Fibroblast of skin of abdomen (primary cell): Measurements from ENCODE around the gene CAMK2N1.

Source experiments
- DNase-seq: peaks from one replicate; pipeline ENCODE4 v3.0.0-alpha.2; 2013

Gene CAMK2N1

GRCh38 chr1:20478057-20478635, 7.9 kb downstream of the CAMK2N1 start:
- no peak for DNase-seq

DNA sequence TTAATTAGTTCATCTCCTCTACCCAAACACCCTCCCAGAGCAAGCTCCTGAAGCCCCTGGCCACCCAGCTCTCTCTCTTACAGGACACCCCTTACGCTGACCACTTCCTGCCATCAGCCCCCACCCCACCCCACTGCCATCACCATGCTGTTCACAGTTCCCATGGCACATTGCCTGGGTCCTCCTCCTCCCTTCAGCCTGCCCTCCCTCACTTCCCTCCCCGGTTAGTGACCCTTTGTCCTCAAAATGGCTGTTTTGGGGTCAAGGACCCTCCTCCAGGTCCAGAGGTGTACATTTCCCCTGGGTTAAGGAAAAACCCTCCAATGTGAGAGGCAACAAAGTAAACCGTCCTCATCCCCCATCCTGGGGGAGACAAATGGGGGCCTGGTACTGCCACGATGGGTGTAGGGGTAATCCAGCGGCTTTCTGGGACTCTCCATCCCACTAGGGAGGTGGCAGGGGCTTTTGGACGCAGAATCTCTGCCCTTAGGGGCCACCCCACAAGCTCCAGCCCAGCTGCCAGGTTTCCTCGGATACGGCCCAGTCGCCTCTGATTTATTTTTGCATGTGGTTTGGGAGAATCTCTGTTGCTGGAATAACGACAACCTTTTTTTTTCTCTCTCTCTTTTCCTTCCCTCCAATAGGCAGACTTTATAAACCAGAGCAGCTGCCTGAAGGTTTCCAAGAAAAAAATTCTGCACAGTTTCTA, 8.5 kb downstream of the CAMK2N1 start:
- DNase-seq = peak; percentile 56

DNA sequence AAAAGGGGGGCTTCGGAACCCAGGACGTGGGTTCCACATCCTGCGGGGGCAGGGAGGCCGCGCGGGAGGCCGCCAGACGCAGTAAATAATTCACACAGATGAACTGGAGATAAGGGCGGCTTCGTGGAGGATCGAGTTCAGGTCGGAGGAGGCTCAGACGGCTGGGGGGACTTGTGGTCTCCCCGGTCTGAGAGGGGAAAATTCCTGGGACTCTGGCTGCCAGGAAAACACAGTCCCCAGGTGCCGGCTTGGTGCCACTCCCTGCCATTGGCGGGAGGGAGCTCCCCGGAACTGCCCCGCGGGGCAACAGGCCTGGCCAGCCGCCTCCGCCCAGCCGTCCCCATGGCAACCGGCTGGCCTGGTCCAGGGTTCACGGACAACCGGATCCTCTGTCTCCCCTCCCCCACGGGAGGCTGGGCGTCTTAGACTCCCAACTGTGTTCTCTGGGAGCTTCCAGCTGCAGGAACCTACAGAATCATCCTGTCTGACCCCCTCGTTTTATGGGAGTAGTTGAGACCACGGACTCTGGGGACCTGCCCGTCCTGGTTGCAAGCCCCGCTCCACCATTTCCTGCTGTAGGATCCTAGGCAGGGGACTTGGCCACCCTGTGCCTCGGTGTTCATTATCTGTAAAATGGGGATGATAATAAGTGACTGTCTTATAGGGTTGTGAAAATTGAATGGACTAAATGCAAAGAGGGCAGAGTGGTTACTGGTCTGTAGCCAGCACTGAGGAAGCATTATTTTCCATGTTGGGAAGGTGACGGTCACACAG, 9.6 kb downstream of the CAMK2N1 start:
- DNase-seq = no peak

DNA sequence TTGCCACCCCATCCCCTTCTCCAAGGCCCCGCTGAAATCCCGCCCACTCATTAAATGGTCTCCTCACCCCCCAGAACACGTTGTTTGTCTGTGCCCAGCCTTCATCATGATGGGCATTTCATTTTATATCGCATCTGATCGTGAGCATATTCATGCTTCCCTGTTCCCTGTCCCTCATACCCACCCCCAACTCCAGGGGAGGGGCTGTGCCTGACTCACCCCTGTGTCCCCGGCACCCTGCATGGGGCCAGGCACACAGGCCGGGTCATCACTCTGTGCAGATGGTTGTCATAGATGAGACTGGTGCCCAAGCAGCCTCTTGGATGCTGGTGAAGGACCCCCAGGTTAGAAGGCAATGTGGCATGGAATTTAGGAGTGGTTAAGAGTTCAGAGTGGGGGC, 11.0 kb downstream of the CAMK2N1 start:
- no peak for DNase-seq

DNA sequence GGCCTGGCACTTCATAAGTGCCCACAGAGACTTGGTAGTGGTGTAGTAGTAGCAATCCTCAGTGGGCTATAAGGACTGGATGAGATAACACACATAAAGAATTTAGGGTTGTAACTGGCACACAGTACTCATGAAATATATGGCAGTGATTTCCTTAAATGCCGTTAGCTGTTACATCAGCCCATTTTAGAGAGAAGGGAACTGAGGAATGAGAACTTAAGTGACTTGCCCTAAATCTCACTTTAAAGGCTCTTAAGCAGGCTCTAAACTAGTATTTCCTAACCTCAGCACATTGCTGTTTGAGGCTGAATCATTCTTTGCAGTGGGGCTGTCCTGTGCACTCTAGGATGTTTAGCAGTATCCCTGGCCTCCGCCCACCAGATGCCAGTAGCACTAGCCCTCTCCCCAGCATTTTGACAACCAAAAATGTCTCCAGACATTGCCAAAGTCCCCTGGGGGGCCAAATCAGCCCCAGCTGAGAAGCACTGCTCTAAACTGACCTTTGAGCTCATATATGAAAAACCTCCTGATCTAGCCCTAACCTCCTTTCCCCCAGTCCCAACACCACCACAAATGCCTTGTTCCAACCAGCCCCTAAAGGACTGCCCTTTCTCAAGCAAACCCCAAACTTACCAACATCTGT, 11.6 kb downstream of the CAMK2N1 start:
- DNase-seq = no peak

DNA sequence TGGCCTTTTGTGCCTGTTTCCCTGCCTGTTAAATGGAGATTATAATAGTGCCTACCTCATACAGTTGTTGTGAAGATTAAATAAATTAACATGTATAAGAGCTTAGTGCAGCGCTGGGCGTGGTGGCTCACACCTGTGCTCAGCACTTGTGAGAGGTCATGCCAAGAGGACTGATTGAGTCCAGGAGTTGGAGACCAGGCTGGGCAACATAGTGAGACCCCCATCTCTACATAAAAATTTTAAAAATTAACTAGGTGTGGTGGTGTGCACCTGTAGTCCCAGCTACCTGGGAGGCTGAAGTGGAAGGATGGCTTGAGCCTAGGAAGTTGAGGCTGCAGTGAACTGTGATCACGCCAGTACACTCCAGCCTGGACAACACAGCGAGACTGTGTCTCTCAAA, 12.1 kb downstream of the CAMK2N1 start:
- no peak for DNase-seq

GRCh38 chr1:20472860-20473711, 12.9 kb downstream of the CAMK2N1 start:
- peak; percentile 49 for DNase-seq

DNA sequence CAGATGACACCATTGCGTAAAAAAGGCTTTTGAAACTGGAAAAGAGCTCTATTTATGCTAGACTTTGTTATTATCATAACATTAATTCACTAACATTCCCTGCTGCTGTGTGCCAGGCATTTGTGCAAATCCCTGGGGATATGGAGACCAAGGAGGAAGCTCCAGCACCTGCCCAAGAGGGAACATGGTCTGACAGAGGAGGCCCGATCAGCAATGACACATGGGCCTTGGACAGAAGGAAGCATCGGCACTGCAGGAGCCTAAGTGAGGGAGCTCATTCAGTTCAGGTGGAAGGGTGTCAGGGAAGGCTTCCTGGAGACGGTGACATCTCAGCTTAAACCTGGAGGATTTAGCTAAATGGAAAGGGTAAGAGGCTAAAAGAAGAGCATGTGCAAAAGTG, 13.9 kb downstream of the CAMK2N1 start:
- DNase-seq = no peak

- no peak for DNase-seq
Observed at GRCh38 chr1:20470194-20470593, 15.8 kb downstream of the CAMK2N1 start.

DNA sequence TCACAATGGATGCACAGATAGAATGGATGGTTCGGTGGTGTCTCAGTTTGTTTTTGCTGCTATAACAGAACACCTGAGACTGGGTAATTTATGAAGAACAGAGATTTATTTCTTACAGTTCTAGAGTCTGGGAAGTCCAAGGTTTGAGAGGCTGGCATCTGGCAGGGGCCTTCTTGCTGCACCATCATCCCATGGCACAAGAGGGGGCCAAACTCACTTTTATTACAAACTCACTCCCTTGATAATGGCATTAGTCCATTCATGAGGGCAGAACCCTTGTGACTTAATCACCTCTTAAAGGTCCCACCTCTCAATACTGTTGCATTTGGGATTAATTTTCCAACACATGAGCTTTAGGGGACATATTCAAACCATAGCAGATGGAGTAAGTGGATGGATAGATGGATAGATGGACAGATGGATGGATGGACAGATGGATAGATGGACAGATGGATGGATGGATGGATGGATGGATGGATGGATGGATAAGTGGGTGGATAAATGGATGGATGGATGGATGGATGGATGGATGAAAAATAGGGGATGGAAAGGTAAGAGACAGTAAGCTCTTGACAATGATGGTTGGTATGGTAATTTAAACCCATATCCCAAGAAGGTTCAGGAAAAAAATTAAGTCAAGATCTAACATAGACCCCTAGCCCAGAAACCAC, 16.5 kb downstream of the CAMK2N1 start:
- no peak for DNase-seq

DNA sequence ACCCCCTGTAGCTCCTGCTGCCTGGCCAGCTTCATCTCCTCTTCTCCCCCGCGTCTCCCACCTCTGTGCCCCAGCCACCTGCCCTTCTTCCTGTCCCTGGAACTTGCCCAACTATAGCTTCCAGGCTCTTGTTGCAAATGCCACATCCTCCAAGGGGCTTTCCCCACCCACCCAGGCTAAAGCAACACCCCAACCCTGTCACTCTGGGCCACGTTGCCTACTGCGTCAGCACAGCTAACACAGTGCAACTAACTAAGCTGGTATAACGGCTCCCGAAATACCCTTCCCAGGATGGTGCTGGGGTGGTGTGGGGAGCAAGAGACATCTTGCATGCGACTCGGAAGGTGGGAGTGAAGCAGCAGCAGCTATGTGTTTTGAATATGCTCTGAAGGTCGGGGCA, 19.7 kb downstream of the CAMK2N1 start:
- DNase-seq = no peak

GRCh38 chr1:20465187-20465586, 20.8 kb downstream of the CAMK2N1 start:
- no peak for DNase-seq

DNA sequence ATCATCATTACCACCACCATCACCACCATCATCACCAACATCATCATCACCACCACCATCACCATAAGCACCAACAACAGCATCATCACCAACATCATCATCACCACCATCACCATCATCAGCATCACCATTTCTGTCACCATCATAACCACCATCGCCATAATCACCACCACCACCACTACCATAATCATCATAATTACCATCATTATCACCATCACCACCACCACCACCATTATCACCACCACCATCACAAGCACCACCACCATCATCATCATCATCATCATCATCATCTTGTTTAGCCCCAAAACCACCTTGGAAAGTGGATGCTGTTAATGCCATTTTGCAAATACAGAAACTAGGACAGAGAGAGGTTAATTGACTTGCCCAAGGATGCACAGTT, 22.5 kb downstream of the CAMK2N1 start:
- DNase-seq = no peak

GRCh38 chr1:20462397-20462796, 23.6 kb downstream of the CAMK2N1 start:
- DNase-seq = no peak

- no peak for DNase-seq
Observed at GRCh38 chr1:20458717-20459116, 27.3 kb downstream of the CAMK2N1 start.

DNA sequence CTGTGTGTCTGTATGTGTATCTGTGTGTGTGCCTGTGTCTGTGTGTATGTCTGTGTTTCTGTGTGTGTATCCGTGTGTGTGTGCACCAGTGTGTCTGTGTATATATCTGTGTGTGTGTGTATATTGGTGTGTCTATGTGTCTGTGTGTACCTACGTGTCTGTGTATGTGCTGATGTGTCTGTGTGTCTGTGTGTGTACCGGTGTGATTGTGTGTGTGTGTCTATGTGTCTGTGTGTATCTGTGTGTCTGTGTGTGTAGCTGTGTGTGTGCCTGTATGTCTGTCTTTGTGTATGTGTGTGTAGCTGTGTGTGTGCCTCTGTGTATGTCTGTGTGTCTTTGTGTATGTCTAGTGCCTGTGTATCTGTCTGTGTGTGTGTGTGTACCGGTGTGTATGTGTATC, 32.0 kb downstream of the CAMK2N1 start:
- no peak for DNase-seq

DNA sequence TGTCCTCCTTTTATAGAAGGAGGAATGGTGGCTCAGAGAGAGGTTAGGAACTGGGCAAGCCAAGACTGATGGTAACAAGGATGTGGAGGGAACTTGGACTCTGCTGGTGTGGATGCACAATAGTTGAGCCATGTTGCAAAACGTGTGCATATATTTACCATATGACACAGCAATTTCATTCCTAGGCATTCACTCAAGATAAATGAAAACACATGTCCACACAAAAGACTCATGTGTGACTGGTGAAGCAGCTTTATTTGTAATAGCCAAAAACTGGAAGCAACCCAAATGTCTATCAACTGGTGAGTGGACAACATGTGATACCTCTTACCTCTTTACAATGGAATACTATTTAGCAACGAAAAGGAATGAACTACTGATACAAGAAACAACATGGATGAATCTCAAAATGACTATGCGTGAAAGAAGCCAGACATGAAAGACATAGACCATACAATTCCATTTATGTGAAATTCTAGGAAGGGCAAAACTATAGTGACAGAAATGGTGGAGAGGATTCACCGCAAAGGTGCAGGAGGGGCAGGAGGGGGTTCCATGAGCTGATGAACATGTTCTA, 36.2 kb downstream of the CAMK2N1 start:
- peak; percentile 88 for DNase-seq

GRCh38 chr1:20448671-20449071, 37.3 kb downstream of the CAMK2N1 start:
- no peak for DNase-seq

DNA sequence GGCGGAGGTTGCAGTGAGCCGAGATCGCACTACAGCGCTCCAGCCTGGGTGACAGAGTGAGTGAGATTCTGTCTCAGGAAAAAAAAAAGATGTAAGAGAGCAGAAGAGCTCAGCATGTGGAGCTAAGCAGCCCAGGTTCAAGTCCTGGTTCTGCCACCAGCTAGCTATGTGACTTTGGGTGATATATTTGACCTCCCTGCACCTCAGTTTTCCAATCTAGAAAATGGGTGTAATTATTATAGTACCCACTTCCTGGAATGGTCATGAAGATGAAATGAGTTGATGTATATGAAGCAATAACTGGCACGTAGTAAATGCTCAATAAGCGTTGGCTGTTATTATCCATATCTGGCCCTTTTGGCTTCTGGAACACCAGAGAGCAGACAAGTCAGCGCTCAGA, 38.2 kb downstream of the CAMK2N1 start:
- DNase-seq = no peak

DNA sequence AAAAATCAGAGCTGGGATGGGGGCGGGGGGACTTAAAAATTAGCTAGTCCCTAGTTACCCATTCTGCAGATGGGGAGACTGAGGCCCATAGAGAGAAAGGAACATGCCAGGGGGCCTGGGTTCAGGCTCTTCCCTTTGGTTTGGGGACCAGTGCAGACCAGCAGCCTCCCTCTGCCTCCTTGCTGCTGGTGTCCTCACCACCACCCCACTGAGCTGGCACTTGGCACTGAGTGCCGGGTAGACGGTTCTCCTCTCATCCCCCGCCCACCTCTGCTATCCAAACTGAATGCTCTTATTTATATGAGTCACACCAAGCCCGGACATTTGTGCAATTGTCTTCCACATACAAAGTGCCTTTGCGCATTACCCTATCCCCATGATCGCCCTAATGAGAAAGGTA, 39.2 kb downstream of the CAMK2N1 start:
- DNase-seq = peak; percentile 9

DNA sequence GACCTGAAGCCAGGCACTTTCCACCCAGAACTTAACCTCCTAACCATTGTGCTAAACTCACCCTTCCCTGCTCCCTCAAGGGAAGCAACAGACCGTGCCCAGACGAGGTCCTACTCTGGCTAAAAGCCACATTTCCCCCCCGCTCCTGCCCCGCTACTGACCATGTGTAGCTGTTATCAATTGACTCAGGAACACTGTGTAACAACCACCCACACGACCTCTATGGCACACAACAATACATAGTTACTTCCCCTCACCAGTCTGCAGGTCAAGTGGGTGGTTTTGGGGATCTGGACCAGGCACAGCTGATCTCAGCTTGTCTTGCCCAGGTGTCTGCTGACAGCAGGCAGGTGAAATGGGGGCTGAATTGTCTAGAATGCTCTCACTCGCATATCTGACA, 40.1 kb downstream of the CAMK2N1 start:
- no peak for DNase-seq
